Measurements from ENCODE around the gene SLC38A1. TPM values are rescaled to one million over a fixed set of nuclear protein-coding genes. Genes with fewer than 3 reads are reported as not detected.

The SLC38A1 gene
- total and polyA plus RNA-seq, 2 experiments from 2014 or later, result 79.9 to 92.0 TPM

- H3K27me3 ChIP-seq (replicated peaks; ENCODE audit: insufficient read depth), result no peaks in the 10 kb centered on the region
- no peak overlapping the region for H3K4me3 ChIP-seq
- peaks cover 6% of the 10 kb centered on the region for H3K4me1 ChIP-seq (ENCODE audit: insufficient read depth)
- in situ Hi-C loops (cut with MboI), result no loop called here
- no peak overlapping the region for H3K27ac ChIP-seq
- no peaks in the 10 kb centered on the region for H3K9me2 ChIP-seq (ENCODE audit: insufficient read depth)
- TF ChIP-seq EZH2 (IDR thresholded peaks at IDR 0.05; ENCODE audit: insufficient read depth, poor library complexity, severe bottlenecking) (no peak), EZH2phosphoT487 (IDR thresholded peaks at IDR 0.05; ENCODE audit: insufficient read depth, low read depth) (no peak)
- WGBS, 2 experiments (ENCODE audit: low coverage in 1 of 2, low lambda C conversion rate in 2 of 2, missing lambda C conversion rate in 2 of 2), result 78 to 82% methylated on average over 5 of the region's 5 CpGs
- no peaks in the 10 kb centered on the region for H3K79me2 ChIP-seq (ENCODE audit: insufficient read depth)
- no peak overlapping the region for H3K4me2 ChIP-seq (ENCODE audit: unreplicated experiment)
- no peak for DNase-seq
- H4K20me1 ChIP-seq (ENCODE audit: insufficient read depth), result no peaks in the 10 kb centered on the region
- H2AFZ ChIP-seq, result no peak overlapping the region
- no peak overlapping the region for H3K9ac ChIP-seq
- H3F3A ChIP-seq (ENCODE audit: insufficient read depth), result peaks cover 1% of the 10 kb centered on the region; the same call in 1 of the 2 replicates
- no peaks in the 10 kb centered on the region for H3K36me3 ChIP-seq (ENCODE audit: low read depth)
- H3K9me3 ChIP-seq (ENCODE audit: low read depth), result no peaks in the 10 kb centered on the region
Observed at GRCh38 chr12:46148327-46149078, 120.3 kb downstream of the SLC38A1 start.

GRCh38 chr12:46147144-46147543 lies 121.7 kb downstream of the SLC38A1 start:
- no peak overlapping the region for H2AFZ ChIP-seq
- H3K27ac ChIP-seq, result no peak overlapping the region
- in situ Hi-C loops (cut with MboI), result no loop called here
- no peaks in the 10 kb centered on the region for H3K9me2 ChIP-seq (ENCODE audit: insufficient read depth)
- no peaks in the 10 kb centered on the region for H3K4me1 ChIP-seq (ENCODE audit: insufficient read depth)
- H3K27me3 ChIP-seq (replicated peaks; ENCODE audit: insufficient read depth), result no peaks in the 10 kb centered on the region
- H3K4me3 ChIP-seq, result no peak overlapping the region
- no peaks in the 10 kb centered on the region for H4K20me1 ChIP-seq (ENCODE audit: insufficient read depth)
- H3K79me2 ChIP-seq (ENCODE audit: insufficient read depth), result no peaks in the 10 kb centered on the region
- TF ChIP-seq EZH2phosphoT487 (IDR thresholded peaks at IDR 0.05; ENCODE audit: insufficient read depth, low read depth), result no peak
- TF ChIP-seq EZH2 (IDR thresholded peaks at IDR 0.05; ENCODE audit: insufficient read depth, poor library complexity, severe bottlenecking), result no peak
- H3K9ac ChIP-seq, result no peak overlapping the region
- 51 to 52% methylated on average over 3 of the region's 3 CpGs for WGBS, 2 experiments (ENCODE audit: low coverage in 1 of 2, low lambda C conversion rate in 2 of 2, missing lambda C conversion rate in 2 of 2)
- DNase-seq, result no peak
- no peaks in the 10 kb centered on the region for H3F3A ChIP-seq (ENCODE audit: insufficient read depth)
- H3K36me3 ChIP-seq (ENCODE audit: low read depth), result no peaks in the 10 kb centered on the region
- no peak overlapping the region for H3K4me2 ChIP-seq (ENCODE audit: unreplicated experiment)
- no peaks in the 10 kb centered on the region for H3K9me3 ChIP-seq (ENCODE audit: low read depth)

- Histone ChIP-seq H3K4me1 (ENCODE audit: insufficient read depth) (no peaks in the 10 kb centered on the region), H3K9me2 (ENCODE audit: insufficient read depth) (no peaks in the 10 kb centered on the region), H3K9me3 (ENCODE audit: low read depth) (no peaks in the 10 kb centered on the region), H3K27me3 (replicated peaks; ENCODE audit: insufficient read depth) (no peaks in the 10 kb centered on the region), H3F3A (ENCODE audit: insufficient read depth) (no peaks in the 10 kb centered on the region), H3K4me3 (no peak overlapping the region), H3K79me2 (ENCODE audit: insufficient read depth) (no peaks in the 10 kb centered on the region), H3K9ac (no peak overlapping the region), H4K20me1 (ENCODE audit: insufficient read depth) (no peaks in the 10 kb centered on the region), H3K27ac (no peak overlapping the region), H3K36me3 (ENCODE audit: low read depth) (no peaks in the 10 kb centered on the region), H3K4me2 (ENCODE audit: unreplicated experiment) (no peak overlapping the region), H2AFZ (no peak overlapping the region)
- WGBS, 2 experiments (ENCODE audit: low coverage in 1 of 2, low lambda C conversion rate in 2 of 2, missing lambda C conversion rate in 2 of 2), result 74 to 80% methylated on average over 5 of the region's 5 CpGs
- in situ Hi-C loops (cut with MboI), result no loop called here
- no peak for TF ChIP-seq EZH2 (IDR thresholded peaks at IDR 0.05; ENCODE audit: insufficient read depth, poor library complexity, severe bottlenecking)
- TF ChIP-seq EZH2phosphoT487 (IDR thresholded peaks at IDR 0.05; ENCODE audit: insufficient read depth, low read depth), result no peak
- DNase-seq, result no peak
Observed at GRCh38 chr12:46145881-46146280, 123.0 kb downstream of the SLC38A1 start.

- WGBS, 2 experiments (ENCODE audit: low coverage in 1 of 2, low lambda C conversion rate in 2 of 2, missing lambda C conversion rate in 2 of 2), result 54 to 56% methylated on average over 2 of the region's 2 CpGs
- no peak overlapping the region for H3K27ac ChIP-seq
- no peak overlapping the region for H3K4me2 ChIP-seq (ENCODE audit: unreplicated experiment)
- no peaks in the 10 kb centered on the region for H3K4me1 ChIP-seq (ENCODE audit: insufficient read depth)
- TF ChIP-seq EZH2phosphoT487 (IDR thresholded peaks at IDR 0.05; ENCODE audit: insufficient read depth, low read depth), result no peak
- TF ChIP-seq EZH2 (IDR thresholded peaks at IDR 0.05; ENCODE audit: insufficient read depth, poor library complexity, severe bottlenecking), result no peak
- H4K20me1 ChIP-seq (ENCODE audit: insufficient read depth), result no peaks in the 10 kb centered on the region
- H2AFZ ChIP-seq, result no peak overlapping the region
- in situ Hi-C loops (cut with MboI), result no loop called here
- no peak overlapping the region for H3K9ac ChIP-seq
- H3K9me3 ChIP-seq (ENCODE audit: low read depth), result no peaks in the 10 kb centered on the region
- no peak for DNase-seq
- no peak overlapping the region for H3K4me3 ChIP-seq
- no peaks in the 10 kb centered on the region for H3K9me2 ChIP-seq (ENCODE audit: insufficient read depth)
- no peaks in the 10 kb centered on the region for H3K27me3 ChIP-seq (replicated peaks; ENCODE audit: insufficient read depth)
- no peaks in the 10 kb centered on the region for H3K79me2 ChIP-seq (ENCODE audit: insufficient read depth)
- H3K36me3 ChIP-seq (ENCODE audit: low read depth), result no peaks in the 10 kb centered on the region
- H3F3A ChIP-seq (ENCODE audit: insufficient read depth), result no peaks in the 10 kb centered on the region
Observed at GRCh38 chr12:46144433-46144832, 124.4 kb downstream of the SLC38A1 start.
